Measurements from ENCODE around the gene TMPRSS15. TPM values are rescaled to one million over a fixed set of nuclear protein-coding genes. Genes with fewer than 3 reads are reported as not detected.

The TMPRSS15 gene
- total RNA-seq, result not detected
- not detected for polyA plus RNA-seq
- long read RNA-seq, donor 1, result 0 reads
- long read RNA-seq, donor 2, result 0 reads
- long read RNA-seq, donor 3, result 0 reads

- 66 to 79% (median 73%) methylated on average over 1 of the region's 1 CpG for WGBS, 4 donors
- no peak within 1 kb of the TSS for H3K4me3 ChIP-seq
- no peaks in the 10 kb centered on the region for H3K27me3 ChIP-seq
- no peaks in the 10 kb centered on the region for H3K36me3 ChIP-seq
- DNase-seq, result no peak
- H3K9me3 ChIP-seq, result peaks cover 0 to 13% (median 0%) of the 10 kb centered on the region in 12 donors
- no peak for ATAC-seq
- H3K4me1 ChIP-seq, result no peaks in the 10 kb centered on the region
- no peak within 1 kb of the TSS for H3K27ac ChIP-seq
- intact Hi-C loops (cut with DNase I), result no loop called here
- no peak for TF ChIP-seq POLR2A (IDR thresholded peaks at IDR 0.05)
- TF ChIP-seq, protein P1, sequence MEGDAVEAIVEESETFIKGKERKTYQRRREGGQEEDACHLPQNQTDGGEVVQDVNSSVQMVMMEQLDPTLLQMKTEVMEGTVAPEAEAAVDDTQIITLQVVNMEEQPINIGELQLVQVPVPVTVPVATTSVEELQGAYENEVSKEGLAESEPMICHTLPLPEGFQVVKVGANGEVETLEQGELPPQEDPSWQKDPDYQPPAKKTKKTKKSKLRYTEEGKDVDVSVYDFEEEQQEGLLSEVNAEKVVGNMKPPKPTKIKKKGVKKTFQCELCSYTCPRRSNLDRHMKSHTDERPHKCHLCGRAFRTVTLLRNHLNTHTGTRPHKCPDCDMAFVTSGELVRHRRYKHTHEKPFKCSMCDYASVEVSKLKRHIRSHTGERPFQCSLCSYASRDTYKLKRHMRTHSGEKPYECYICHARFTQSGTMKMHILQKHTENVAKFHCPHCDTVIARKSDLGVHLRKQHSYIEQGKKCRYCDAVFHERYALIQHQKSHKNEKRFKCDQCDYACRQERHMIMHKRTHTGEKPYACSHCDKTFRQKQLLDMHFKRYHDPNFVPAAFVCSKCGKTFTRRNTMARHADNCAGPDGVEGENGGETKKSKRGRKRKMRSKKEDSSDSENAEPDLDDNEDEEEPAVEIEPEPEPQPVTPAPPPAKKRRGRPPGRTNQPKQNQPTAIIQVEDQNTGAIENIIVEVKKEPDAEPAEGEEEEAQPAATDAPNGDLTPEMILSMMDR (IDR thresholded peaks at IDR 0.05), result no peak
Observed at GRCh38 chr21:18403735-18404450, at the start of gene TMPRSS15. Gene TMPRSS15, minus strand, starts transcription at chr21:18403785. Its CDS starts 163 bp downstream, at chr21:18403622.

GRCh38 chr21:18451670-18452069, 48.1 kb upstream of the TMPRSS15 start:
- intact Hi-C loops (cut with DNase I), result no loop called here
- 75 to 83% (median 80%) methylated on average over 2 of the region's 2 CpGs for WGBS, 4 donors
- no peak for DNase-seq
- Histone ChIP-seq H3K9me3 (peaks cover 0 to 8% (median 0%) of the 10 kb centered on the region in 12 donors), H3K36me3 (no peaks in the 10 kb centered on the region), H3K4me1 (no peaks in the 10 kb centered on the region), H3K27me3 (no peaks in the 10 kb centered on the region), H3K4me3 (no peak overlapping the region), H3K27ac (no peak overlapping the region)
- no peak for ATAC-seq
- TF ChIP-seq POLR2A (IDR thresholded peaks at IDR 0.05), result no peak
- TF ChIP-seq, protein P1 (IDR thresholded peaks at IDR 0.05), result no peak

DNA sequence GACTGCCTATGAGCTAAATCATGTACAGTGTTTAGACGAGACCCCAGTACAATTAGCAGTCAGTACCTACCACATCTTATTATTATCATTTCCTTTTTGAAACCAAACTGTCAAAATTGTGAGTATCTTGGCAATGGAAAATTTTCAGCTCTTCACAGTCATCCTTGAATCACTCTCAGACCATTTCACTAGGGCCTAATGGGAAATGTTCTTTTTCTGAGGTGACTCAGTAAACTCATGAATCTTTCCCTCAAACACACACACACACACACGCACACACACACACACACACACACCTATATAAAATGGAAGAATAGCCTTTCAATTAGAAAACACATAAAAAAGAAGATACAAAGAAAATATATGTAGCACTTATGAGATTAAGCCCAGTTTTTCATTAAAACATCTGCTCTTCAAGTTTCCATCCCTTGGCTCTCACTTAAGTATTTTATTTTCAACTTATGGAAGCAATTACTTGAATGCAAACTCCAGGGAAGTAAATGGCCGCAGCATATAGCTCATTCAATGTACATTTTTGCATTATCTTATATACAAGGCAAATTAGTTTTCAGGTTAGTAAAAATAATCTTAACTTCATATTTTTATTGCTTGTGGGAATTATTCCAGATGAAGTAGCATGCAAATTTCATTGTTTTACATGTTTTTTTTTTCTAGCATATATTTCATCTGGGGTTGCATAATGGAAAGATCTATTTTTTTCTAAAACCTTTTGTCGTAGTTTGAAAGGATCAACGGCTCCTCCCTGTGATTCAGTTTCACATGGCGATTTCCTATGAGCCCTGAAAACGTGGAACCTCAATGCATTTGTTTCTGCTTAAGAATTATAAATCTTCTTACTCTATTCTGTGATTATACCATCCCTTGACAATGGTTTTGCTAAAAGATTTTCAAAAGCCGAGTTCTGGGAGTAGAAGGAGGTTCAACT, 46.3 kb upstream of the TMPRSS15 start:
- 64 to 67% (median 66%) methylated on average over 8 of the region's 8 CpGs for WGBS, 4 donors
- ATAC-seq (no peak), DNase-seq (no peak)
- TF ChIP-seq, protein P1 (IDR thresholded peaks at IDR 0.05), result no peak
- no peak for TF ChIP-seq POLR2A (IDR thresholded peaks at IDR 0.05)
- Histone ChIP-seq H3K27ac (no peak overlapping the region), H3K36me3 (no peaks in the 10 kb centered on the region), H3K4me1 (no peaks in the 10 kb centered on the region), H3K9me3 (peaks cover 0 to 16% (median 0%) of the 10 kb centered on the region in 12 donors), H3K27me3 (no peaks in the 10 kb centered on the region), H3K4me3 (no peak overlapping the region)
- intact Hi-C loops (cut with DNase I), result no loop called here

DNA sequence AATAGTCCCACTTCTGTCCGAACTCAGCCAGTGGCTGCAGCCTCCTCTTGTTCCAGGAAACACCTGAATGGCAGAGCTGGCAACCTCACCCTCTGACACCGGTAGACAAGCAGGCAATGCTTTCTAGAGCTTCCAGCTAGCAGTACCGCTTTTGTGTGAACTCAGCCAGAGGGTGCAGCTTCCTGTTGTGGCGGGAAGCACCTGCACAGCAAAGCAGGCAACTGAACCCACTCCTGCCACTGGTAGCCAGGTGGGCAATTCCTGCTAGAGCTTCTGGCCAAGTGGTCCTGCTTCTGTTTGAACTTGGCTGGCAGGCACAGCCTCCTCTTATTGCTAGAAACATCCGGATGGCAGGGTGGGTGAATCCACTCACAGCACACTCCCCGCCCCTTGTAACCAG, 40.1 kb upstream of the TMPRSS15 start:
- H3K4me3 ChIP-seq, result no peak overlapping the region
- H3K4me1 ChIP-seq, result no peaks in the 10 kb centered on the region
- intact Hi-C loops (cut with DNase I), result no loop called here
- H3K27ac ChIP-seq, result no peak overlapping the region
- peaks cover 0 to 16% (median 0%) of the 10 kb centered on the region in 12 donors for H3K9me3 ChIP-seq
- no peak for ATAC-seq
- H3K27me3 ChIP-seq, result no peaks in the 10 kb centered on the region
- H3K36me3 ChIP-seq, result no peaks in the 10 kb centered on the region
- TF ChIP-seq, protein P1 (IDR thresholded peaks at IDR 0.05), result no peak
- TF ChIP-seq POLR2A (IDR thresholded peaks at IDR 0.05), result no peak
- 66 to 78% (median 70%) methylated on average over 4 to 6 of the region's 6 CpGs for WGBS, 4 donors
- no peak for DNase-seq

All from heart left ventricle (tissue), 16 donors.